Esophagus muscularis mucosa (tissue), 3 donors: Measurements from ENCODE around the gene MMP24.

Source experiments
- POLR2A ChIP-seq: fragments of 450-650 bp; IDR thresholded peaks from one replicate; pipeline ENCODE4 v1.6.1; 2017; ENCODE audit warnings: antibody characterized with exemption, moderate library complexity, mild to moderate bottlenecking, low read depth
- POLR2AphosphoS5 ChIP-seq, 2 donors: sonication (generic); formaldehyde crosslinking; IDR thresholded peaks; one replicate each; pipeline ENCODE4 v1.6.1; 2017; ENCODE audit warnings: antibody characterized with exemption in 2 of 2
- TF ChIP-seq, protein P1 (sequence below), 3 experiments: fragments of 200-600 bp in 2 of 3; fragments of 450-650 bp in 1 of 3; sonication (generic) in 2 of 3; IDR thresholded peaks; one replicate each; pipeline ENCODE4 v1.5.1; 2017 to 2019; ENCODE audit warnings: antibody characterized with exemption in 3 of 3, mild to moderate bottlenecking in 2 of 3, moderate library complexity in 1 of 3

DNA sequence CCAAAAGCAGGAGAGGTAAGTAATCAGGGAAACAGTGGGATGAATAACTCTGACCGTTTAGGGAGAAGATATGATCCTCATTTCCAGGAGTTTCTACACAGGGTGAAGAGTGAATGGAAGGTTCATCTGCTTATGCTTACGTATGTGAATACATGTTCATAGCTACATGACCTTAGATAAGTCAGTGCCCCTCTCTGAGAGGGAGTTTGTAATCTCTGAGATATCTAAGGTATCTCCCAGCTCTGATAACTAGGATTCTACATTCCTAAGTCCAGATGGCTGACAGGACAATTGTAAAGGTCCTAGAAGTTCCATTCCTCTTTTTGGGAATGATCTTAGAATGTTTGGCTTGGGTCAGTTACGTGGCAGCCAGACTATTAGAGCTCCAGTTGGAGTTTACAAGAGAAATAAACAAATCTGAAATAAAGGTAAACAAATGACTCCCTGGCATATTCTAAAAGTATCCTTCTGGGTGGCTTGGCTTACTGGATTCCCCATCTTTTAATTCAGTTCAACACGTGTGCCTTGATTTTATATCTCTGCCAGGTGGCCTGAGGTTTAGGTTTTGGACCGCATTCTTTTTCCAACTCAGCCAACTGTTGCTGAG, 38.8 kb upstream of the MMP24 start:
- TF ChIP-seq, protein P1, sequence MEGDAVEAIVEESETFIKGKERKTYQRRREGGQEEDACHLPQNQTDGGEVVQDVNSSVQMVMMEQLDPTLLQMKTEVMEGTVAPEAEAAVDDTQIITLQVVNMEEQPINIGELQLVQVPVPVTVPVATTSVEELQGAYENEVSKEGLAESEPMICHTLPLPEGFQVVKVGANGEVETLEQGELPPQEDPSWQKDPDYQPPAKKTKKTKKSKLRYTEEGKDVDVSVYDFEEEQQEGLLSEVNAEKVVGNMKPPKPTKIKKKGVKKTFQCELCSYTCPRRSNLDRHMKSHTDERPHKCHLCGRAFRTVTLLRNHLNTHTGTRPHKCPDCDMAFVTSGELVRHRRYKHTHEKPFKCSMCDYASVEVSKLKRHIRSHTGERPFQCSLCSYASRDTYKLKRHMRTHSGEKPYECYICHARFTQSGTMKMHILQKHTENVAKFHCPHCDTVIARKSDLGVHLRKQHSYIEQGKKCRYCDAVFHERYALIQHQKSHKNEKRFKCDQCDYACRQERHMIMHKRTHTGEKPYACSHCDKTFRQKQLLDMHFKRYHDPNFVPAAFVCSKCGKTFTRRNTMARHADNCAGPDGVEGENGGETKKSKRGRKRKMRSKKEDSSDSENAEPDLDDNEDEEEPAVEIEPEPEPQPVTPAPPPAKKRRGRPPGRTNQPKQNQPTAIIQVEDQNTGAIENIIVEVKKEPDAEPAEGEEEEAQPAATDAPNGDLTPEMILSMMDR (IDR thresholded peaks at IDR 0.05), result no peak
- TF ChIP-seq POLR2A (no peak), POLR2AphosphoS5 (IDR thresholded peaks at IDR 0.05) (no peak)
